ENCODE results near the gene CHCHD10.

The CHCHD10 gene

GRCh38 chr22:23763954-23764353 lies 3.8 kb downstream of the CHCHD10 start:
- TF ChIP-seq CTCF (IDR thresholded peaks at IDR 0.05; ENCODE audit: low read depth, low read length): no peak
- H3K27ac ChIP-seq: no peak overlapping the region
- H3K4me3 ChIP-seq (ENCODE audit: low read depth, low read length): no peak overlapping the region
- DNase-seq: no peak
- H3K27me3 ChIP-seq (ENCODE audit: insufficient read depth, low read depth, severe bottlenecking): no peaks in the 10 kb centered on the region
- H3K36me3 ChIP-seq: peaks cover 16% of the 10 kb centered on the region
- no peaks in the 10 kb centered on the region for H3K9me3 ChIP-seq (ENCODE audit: severe bottlenecking)

GRCh38 chr22:23763579-23763945 lies 4.2 kb downstream of the CHCHD10 start:
- no peaks in the 10 kb centered on the region for H3K9me3 ChIP-seq (ENCODE audit: severe bottlenecking)
- no peak for DNase-seq
- no peaks in the 10 kb centered on the region for H3K27me3 ChIP-seq (ENCODE audit: insufficient read depth, low read depth, severe bottlenecking)
- no peak overlapping the region for H3K27ac ChIP-seq
- TF ChIP-seq CTCF (IDR thresholded peaks at IDR 0.05; ENCODE audit: low read depth, low read length): no peak
- peaks cover 16% of the 10 kb centered on the region for H3K36me3 ChIP-seq
- H3K4me3 ChIP-seq (ENCODE audit: low read depth, low read length): no peak overlapping the region

GRCh38 chr22:23762842-23763578 lies 4.8 kb downstream of the CHCHD10 start, which contains the start of gene C22orf15:
C22orf15 (plus strand) TSS chr22:23762990; CDS start chr22:23763307, 317 bp downstream.
- DNase-seq: peak; percentile 53
- Histone ChIP-seq H3K27ac (no peak within 1 kb of the TSS; the same call in 1 of the 2 replicates), H3K27me3 (ENCODE audit: insufficient read depth, low read depth, severe bottlenecking) (no peaks in the 10 kb centered on the region), H3K36me3 (peaks cover 16% of the 10 kb centered on the region), H3K4me3 (ENCODE audit: low read depth, low read length) (no peak within 1 kb of the TSS), H3K9me3 (ENCODE audit: severe bottlenecking) (no peaks in the 10 kb centered on the region)
- no peak for TF ChIP-seq CTCF (IDR thresholded peaks at IDR 0.05; ENCODE audit: low read depth, low read length)

- H3K9me3 ChIP-seq (ENCODE audit: severe bottlenecking): no peaks in the 10 kb centered on the region
- H3K36me3 ChIP-seq: peaks cover 7% of the 10 kb centered on the region
- no peak overlapping the region for H3K4me3 ChIP-seq (ENCODE audit: low read depth, low read length)
- H3K27me3 ChIP-seq (ENCODE audit: insufficient read depth, low read depth, severe bottlenecking): no peaks in the 10 kb centered on the region
- no peak for DNase-seq
- no peak overlapping the region for H3K27ac ChIP-seq
- no peak for TF ChIP-seq CTCF (IDR thresholded peaks at IDR 0.05; ENCODE audit: low read depth, low read length)
These were observed 7.7 kb downstream of the CHCHD10 start for GRCh38 chr22:23760056-23760455.

GRCh38 chr22:23759566-23759965 lies 8.2 kb downstream of the CHCHD10 start:
- Histone ChIP-seq H3K9me3 (ENCODE audit: severe bottlenecking) (no peaks in the 10 kb centered on the region), H3K27me3 (ENCODE audit: insufficient read depth, low read depth, severe bottlenecking) (no peaks in the 10 kb centered on the region), H3K27ac (no peak overlapping the region), H3K36me3 (peaks cover 3% of the 10 kb centered on the region), H3K4me3 (ENCODE audit: low read depth, low read length) (no peak overlapping the region)
- no peak for DNase-seq
- TF ChIP-seq CTCF (IDR thresholded peaks at IDR 0.05; ENCODE audit: low read depth, low read length): no peak

GRCh38 chr22:23756891-23757290 lies 10.9 kb downstream of the CHCHD10 start:
- Histone ChIP-seq H3K4me3 (ENCODE audit: low read depth, low read length) (no peak overlapping the region), H3K27ac (peak overlapping the region; percentile 66), H3K27me3 (ENCODE audit: insufficient read depth, low read depth, severe bottlenecking) (no peaks in the 10 kb centered on the region), H3K36me3 (no peaks in the 10 kb centered on the region), H3K9me3 (ENCODE audit: severe bottlenecking) (no peaks in the 10 kb centered on the region)
- TF ChIP-seq CTCF (IDR thresholded peaks at IDR 0.05; ENCODE audit: low read depth, low read length): no peak
- DNase-seq: peak; percentile 83
